Activated naive CD8-positive, alpha-beta T cell treated with anti-CD3 and anti-CD28 coated beads, Interleukin-2, amount 10 ng/mL, durations not matched to agents 7 days and 5 days (primary cell): ENCODE data around the gene LEKR1. TPM values are rescaled to one million over a fixed set of nuclear protein-coding genes. Genes with fewer than 3 reads are reported as not detected.
"Not testable (repeated sequence)": the region's sequence is repeated elsewhere in the genome, so short reads cannot be mapped to it uniquely, and the experiment has no call there.

Experiments
- ATAC-seq: fragments of 150-1000 bp; cut with Tn5 transposase; one replicate; pipeline ENCODE4 v1.10.0; 2021; ENCODE audit warnings: low read depth, moderate library complexity
- POLR2A ChIA-PET: fragments of 350-600 bp; sonication (Branson Sonifier 250); formaldehyde crosslinking; loops from one replicate; lab custom pipeline; 2021; ENCODE audit warnings: antibody characterized with exemption; lab: Charles Lee
- DNase-seq: peaks from one replicate; pipeline ENCODE4 v3.0.0; 2021
- H3K27ac Mint-ChIP-seq: one replicate; pipeline ENCODE4 v1.8.0; 2022; ENCODE audit warnings: mild to moderate bottlenecking, mixed read lengths
- H3K27me3 Mint-ChIP-seq: one replicate; pipeline ENCODE4 v1.8.0; 2022; ENCODE audit warnings: mild to moderate bottlenecking, moderate library complexity, mixed read lengths
- H3K36me3 Mint-ChIP-seq: one replicate; pipeline ENCODE4 v1.8.0; 2021; ENCODE audit warnings: mild to moderate bottlenecking, mixed read lengths
- H3K4me1 Mint-ChIP-seq: one replicate; pipeline ENCODE4 v1.8.0; 2021; ENCODE audit warnings: mixed read lengths
- H3K4me3 Mint-ChIP-seq: one replicate; pipeline ENCODE4 v1.8.0; 2022; ENCODE audit warnings: mild to moderate bottlenecking, moderate library complexity, mixed read lengths
- H3K9me3 Mint-ChIP-seq: one replicate; pipeline ENCODE4 v1.8.0; 2021; ENCODE audit warnings: mixed read lengths
- total RNA-seq, 2 experiments: library from RNA; stranded (reverse); gene quantifications; one replicate each; pipeline ENCODE4 v1.2.3, GENCODE V29; 2021

The LEKR1 gene
- total RNA-seq, 2 experiments from 2014 or later: 1.3 to 1.5 TPM

GRCh38 chr3:156867920-156868319 is 41.8 kb downstream of the LEKR1 start:
- Mint-ChIP-seq H3K9me3 (peaks cover 1% of the 10 kb centered on the region), H3K4me1 (no peaks in the 10 kb centered on the region), H3K27me3 (no peaks in the 10 kb centered on the region), H3K36me3 (no peaks in the 10 kb centered on the region), H3K4me3 (no peak overlapping the region), H3K27ac (no peak overlapping the region)
- no peak for ATAC-seq
- POLR2A ChIA-PET: no interaction called here
- no peak for DNase-seq

- H3K4me3 Mint-ChIP-seq: no peak overlapping the region
- peaks cover 22% of the 10 kb centered on the region for H3K9me3 Mint-ChIP-seq
- POLR2A ChIA-PET: no interaction called here
- H3K27me3 Mint-ChIP-seq: no peaks in the 10 kb centered on the region
- DNase-seq: no peak
- peaks cover 2% of the 10 kb centered on the region for H3K36me3 Mint-ChIP-seq
- no peak overlapping the region for H3K27ac Mint-ChIP-seq
- H3K4me1 Mint-ChIP-seq: no peaks in the 10 kb centered on the region
- no peak for ATAC-seq
Observed at GRCh38 chr3:156873906-156874305, 47.8 kb downstream of the LEKR1 start.

GRCh38 chr3:156879491-156879890 is 53.3 kb downstream of the LEKR1 start:
- H3K36me3 Mint-ChIP-seq, H3K27me3 Mint-ChIP-seq, POLR2A ChIA-PET, DNase-seq, ATAC-seq, H3K4me1 Mint-ChIP-seq, H3K4me3 Mint-ChIP-seq, H3K27ac Mint-ChIP-seq: not testable (repeated sequence)
- H3K9me3 Mint-ChIP-seq: peaks cover 33% of the 10 kb centered on the region

DNA sequence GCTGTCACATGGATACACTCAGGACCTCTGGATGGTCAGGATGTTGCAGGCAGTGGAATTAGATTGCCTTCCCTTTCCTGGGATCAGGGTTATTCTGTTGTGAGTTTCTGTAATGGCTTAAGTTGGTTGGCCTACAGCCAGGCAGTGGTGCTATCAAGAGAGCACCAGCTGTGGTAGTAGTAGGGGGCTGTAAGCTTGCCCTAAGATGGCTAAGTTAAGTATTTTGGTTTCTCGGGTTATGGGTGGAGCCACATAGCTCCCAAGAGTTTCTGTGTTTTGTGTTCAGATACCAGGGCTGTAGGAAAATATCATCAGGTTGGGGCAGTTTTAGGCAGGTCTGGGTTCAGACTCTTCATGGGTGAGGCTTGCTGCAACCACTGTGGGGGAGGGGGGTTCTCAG is 59.6 kb downstream of the LEKR1 start:
- no peak for ATAC-seq
- Mint-ChIP-seq H3K4me3 (no peak overlapping the region), H3K9me3 (peaks cover 16% of the 10 kb centered on the region), H3K27ac (no peak overlapping the region), H3K4me1 (no peaks in the 10 kb centered on the region), H3K27me3 (no peaks in the 10 kb centered on the region), H3K36me3 (no peaks in the 10 kb centered on the region)
- POLR2A ChIA-PET: no interaction called here
- no peak for DNase-seq

- peaks cover 16% of the 10 kb centered on the region for H3K9me3 Mint-ChIP-seq
- H3K4me1 Mint-ChIP-seq: no peaks in the 10 kb centered on the region
- DNase-seq (no peak), ATAC-seq (no peak)
- no peaks in the 10 kb centered on the region for H3K36me3 Mint-ChIP-seq
- no peak overlapping the region for H3K27ac Mint-ChIP-seq
- no peak overlapping the region for H3K4me3 Mint-ChIP-seq
- no peaks in the 10 kb centered on the region for H3K27me3 Mint-ChIP-seq
- POLR2A ChIA-PET: no interaction called here
Observed at GRCh38 chr3:156888176-156888575, 62.0 kb downstream of the LEKR1 start.

GRCh38 chr3:156888576-156888975 is 62.4 kb downstream of the LEKR1 start:
- Mint-ChIP-seq H3K4me3 (no peak overlapping the region), H3K4me1 (no peaks in the 10 kb centered on the region), H3K27ac (no peak overlapping the region), H3K27me3 (no peaks in the 10 kb centered on the region), H3K9me3 (peaks cover 13% of the 10 kb centered on the region), H3K36me3 (no peaks in the 10 kb centered on the region)
- DNase-seq: no peak
- ATAC-seq: no peak
- POLR2A ChIA-PET: no interaction called here

- H3K27ac Mint-ChIP-seq: no peak overlapping the region
Observed at GRCh38 chr3:156892701-156893100, 66.5 kb downstream of the LEKR1 start.

DNA sequence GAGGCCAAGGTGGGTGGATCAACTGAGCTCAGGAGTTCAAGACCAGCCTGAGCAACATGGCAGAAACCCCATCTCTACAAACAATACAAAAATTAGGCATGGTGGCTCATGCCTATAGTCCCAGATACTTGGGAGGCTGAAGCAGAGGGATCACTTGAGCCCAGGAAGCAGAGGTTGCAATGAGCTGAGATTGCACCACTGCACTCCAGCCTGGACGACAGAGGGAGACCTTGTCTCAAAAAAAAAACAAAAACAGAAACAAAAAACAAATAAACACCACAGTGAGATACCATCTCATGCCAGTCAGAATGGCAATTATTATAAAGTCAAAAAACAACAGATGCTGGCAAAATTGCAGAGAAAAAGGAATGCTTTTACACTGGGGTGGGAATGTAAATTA is 69.2 kb downstream of the LEKR1 start:
- ATAC-seq, H3K36me3 Mint-ChIP-seq, H3K27ac Mint-ChIP-seq, H3K9me3 Mint-ChIP-seq, H3K4me3 Mint-ChIP-seq, POLR2A ChIA-PET, H3K27me3 Mint-ChIP-seq, DNase-seq, H3K4me1 Mint-ChIP-seq: not testable (repeated sequence)

More at GRCh38 chr3:156892701-156893100, 66.5 kb downstream of the LEKR1 start:
- POLR2A ChIA-PET: no interaction called here
- no peak for ATAC-seq
- no peak for DNase-seq
- no peaks in the 10 kb centered on the region for H3K27me3 Mint-ChIP-seq
- H3K9me3 Mint-ChIP-seq: peaks cover 9% of the 10 kb centered on the region
- H3K4me3 Mint-ChIP-seq: no peak overlapping the region
- H3K36me3 Mint-ChIP-seq: peaks cover 2% of the 10 kb centered on the region
- H3K4me1 Mint-ChIP-seq: no peaks in the 10 kb centered on the region

GRCh38 chr3:156897851-156898250 is 71.7 kb downstream of the LEKR1 start:
- not testable (repeated sequence) for H3K36me3 Mint-ChIP-seq, H3K9me3 Mint-ChIP-seq, H3K4me1 Mint-ChIP-seq, ATAC-seq, H3K27ac Mint-ChIP-seq, H3K27me3 Mint-ChIP-seq, DNase-seq, H3K4me3 Mint-ChIP-seq
- POLR2A ChIA-PET: interaction anchor here (0.7 kb wide), 1 partner anchor 223 kb away, joined by 4 read pairs; no protein-coding TSS in a partner anchor

DNA sequence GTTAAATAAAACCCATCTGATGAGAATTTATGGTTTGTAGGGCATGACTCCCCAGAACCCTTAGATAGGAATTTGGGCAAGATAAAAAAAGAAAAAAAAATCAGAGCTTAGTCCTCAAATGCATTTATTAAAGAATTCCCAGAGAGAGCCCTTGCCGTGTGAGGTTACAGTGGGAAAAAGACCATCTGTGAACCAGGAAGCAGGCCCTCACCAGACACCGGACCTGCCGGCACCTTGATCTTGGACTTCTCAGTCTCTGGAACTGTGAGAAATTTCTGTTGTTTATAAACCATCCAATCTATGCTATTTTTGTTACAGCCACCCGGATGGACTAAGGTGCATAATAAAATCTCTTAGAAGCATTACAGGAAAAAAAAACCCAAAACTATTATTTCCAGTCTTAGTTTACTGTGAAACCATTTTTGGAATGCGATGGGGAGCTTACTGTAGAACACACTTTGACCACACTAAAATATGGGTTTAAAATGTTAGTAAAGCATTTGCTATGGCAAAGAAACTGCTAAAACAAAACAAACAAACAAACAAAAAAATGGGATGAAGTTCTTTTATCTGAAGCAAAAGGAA is 72.2 kb downstream of the LEKR1 start:
- Mint-ChIP-seq H3K4me1 (no peaks in the 10 kb centered on the region), H3K36me3 (peaks cover 2% of the 10 kb centered on the region), H3K27me3 (no peaks in the 10 kb centered on the region), H3K27ac (no peak overlapping the region), H3K9me3 (peaks cover 7% of the 10 kb centered on the region), H3K4me3 (no peak overlapping the region)
- no peak for DNase-seq
- ATAC-seq: no peak
- POLR2A ChIA-PET: interaction anchor here (0.7 kb wide), 1 partner anchor 224 kb away, joined by 4 read pairs; no protein-coding TSS in a partner anchor

GRCh38 chr3:156899951-156900350 is 73.8 kb downstream of the LEKR1 start:
- DNase-seq (no peak), ATAC-seq (no peak)
- Mint-ChIP-seq H3K4me3 (no peak overlapping the region), H3K9me3 (no peaks in the 10 kb centered on the region), H3K36me3 (no peaks in the 10 kb centered on the region), H3K27ac (no peak overlapping the region), H3K4me1 (no peaks in the 10 kb centered on the region), H3K27me3 (no peaks in the 10 kb centered on the region)
- POLR2A ChIA-PET: no interaction called here

- no peak overlapping the region for H3K4me3 Mint-ChIP-seq
- no peak for ATAC-seq
- H3K36me3 Mint-ChIP-seq: no peaks in the 10 kb centered on the region
- H3K27ac Mint-ChIP-seq: no peak overlapping the region
- POLR2A ChIA-PET: no interaction called here
- no peak for DNase-seq
- H3K9me3 Mint-ChIP-seq: no peaks in the 10 kb centered on the region
- no peaks in the 10 kb centered on the region for H3K4me1 Mint-ChIP-seq
- no peaks in the 10 kb centered on the region for H3K27me3 Mint-ChIP-seq
Observed at GRCh38 chr3:156902916-156903315, 76.8 kb downstream of the LEKR1 start.

- Mint-ChIP-seq H3K27ac (no peak overlapping the region), H3K27me3 (no peaks in the 10 kb centered on the region), H3K4me1 (no peaks in the 10 kb centered on the region), H3K4me3 (no peak overlapping the region), H3K9me3 (no peaks in the 10 kb centered on the region), H3K36me3 (no peaks in the 10 kb centered on the region)
- DNase-seq (no peak), ATAC-seq (no peak)
- POLR2A ChIA-PET: no interaction called here
Observed at GRCh38 chr3:156906275-156906674, 80.1 kb downstream of the LEKR1 start.

GRCh38 chr3:156908398-156908797 is 82.2 kb downstream of the LEKR1 start:
- H3K4me3 Mint-ChIP-seq: no peak overlapping the region
- POLR2A ChIA-PET: no interaction called here
- DNase-seq (no peak), ATAC-seq (no peak)
- H3K27ac Mint-ChIP-seq: no peak overlapping the region
- no peaks in the 10 kb centered on the region for H3K9me3 Mint-ChIP-seq
- no peaks in the 10 kb centered on the region for H3K27me3 Mint-ChIP-seq
- no peaks in the 10 kb centered on the region for H3K36me3 Mint-ChIP-seq
- no peaks in the 10 kb centered on the region for H3K4me1 Mint-ChIP-seq
